ENCODE data around the gene DPH1. TPM values are rescaled to one million over a fixed set of nuclear protein-coding genes. Genes with fewer than 3 reads are reported as not detected.

Gene DPH1
- total RNA-seq, 2 donors from 2014 or later: 31.1 to 48.3 TPM

DNA sequence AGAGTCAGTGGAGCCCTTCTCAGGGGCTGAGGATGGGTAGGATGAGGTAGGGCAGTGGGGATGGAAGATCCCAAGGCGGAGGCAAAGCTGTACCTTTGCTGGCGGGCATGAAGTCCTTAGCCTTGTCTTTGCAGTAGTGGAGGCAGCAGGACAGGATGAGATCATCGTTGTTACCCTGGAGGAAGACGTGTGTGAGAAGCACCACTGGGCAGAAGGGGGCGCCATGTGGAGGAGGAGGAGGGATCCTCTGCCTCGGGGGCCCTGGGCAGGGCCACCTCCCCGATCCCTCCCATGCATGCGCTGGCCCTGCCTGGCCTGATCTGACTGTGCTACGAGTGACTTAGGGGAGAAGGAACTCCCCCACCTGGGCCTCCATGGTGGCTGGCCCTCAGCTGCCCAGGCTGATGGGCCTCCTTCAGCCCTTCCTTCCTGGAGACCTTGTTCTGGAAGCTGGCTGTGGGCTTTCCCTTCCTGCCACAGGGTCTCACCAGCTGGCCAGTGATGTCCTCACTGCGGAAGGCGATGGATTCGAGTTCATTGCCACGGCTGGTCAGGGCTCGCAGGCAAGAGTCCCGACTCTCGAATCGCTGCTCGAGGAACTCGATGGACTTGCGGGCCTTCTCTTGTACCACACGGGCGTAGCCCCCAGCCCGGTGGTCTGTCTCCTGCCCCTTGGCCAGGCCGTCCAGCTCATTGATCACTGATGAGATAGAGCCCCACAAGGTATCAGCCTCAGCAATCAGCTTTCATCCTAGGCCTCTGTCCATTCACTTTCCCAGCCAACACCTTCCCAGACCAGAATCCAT lies 35.2 kb downstream of the DPH1 start:
- Histone ChIP-seq H3K27me3 (ENCODE audit: control insufficient read depth, insufficient read depth, low read length, poor library complexity, severe bottlenecking) (peaks cover 13% of the 10 kb centered on the region), H3K9ac (ENCODE audit: extremely low read depth, low read length, poor library complexity, severe bottlenecking) (no peak overlapping the region), H3K36me3 (ENCODE audit: control insufficient read depth, insufficient read depth, low read length) (peaks cover 95% of the 10 kb centered on the region), H3K4me3 (ENCODE audit: low read length) (no peak overlapping the region), H3K4me1 (ENCODE audit: control insufficient read depth, insufficient read depth, low read length) (peaks cover 10% of the 10 kb centered on the region), H3K9me3 (ENCODE audit: control insufficient read depth, low read length) (no peaks in the 10 kb centered on the region), H3K27ac (ENCODE audit: low read depth, low read length) (no peak overlapping the region)
- TF ChIP-seq, protein P1, sequence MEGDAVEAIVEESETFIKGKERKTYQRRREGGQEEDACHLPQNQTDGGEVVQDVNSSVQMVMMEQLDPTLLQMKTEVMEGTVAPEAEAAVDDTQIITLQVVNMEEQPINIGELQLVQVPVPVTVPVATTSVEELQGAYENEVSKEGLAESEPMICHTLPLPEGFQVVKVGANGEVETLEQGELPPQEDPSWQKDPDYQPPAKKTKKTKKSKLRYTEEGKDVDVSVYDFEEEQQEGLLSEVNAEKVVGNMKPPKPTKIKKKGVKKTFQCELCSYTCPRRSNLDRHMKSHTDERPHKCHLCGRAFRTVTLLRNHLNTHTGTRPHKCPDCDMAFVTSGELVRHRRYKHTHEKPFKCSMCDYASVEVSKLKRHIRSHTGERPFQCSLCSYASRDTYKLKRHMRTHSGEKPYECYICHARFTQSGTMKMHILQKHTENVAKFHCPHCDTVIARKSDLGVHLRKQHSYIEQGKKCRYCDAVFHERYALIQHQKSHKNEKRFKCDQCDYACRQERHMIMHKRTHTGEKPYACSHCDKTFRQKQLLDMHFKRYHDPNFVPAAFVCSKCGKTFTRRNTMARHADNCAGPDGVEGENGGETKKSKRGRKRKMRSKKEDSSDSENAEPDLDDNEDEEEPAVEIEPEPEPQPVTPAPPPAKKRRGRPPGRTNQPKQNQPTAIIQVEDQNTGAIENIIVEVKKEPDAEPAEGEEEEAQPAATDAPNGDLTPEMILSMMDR (conservative IDR thresholded peaks at IDR 0.05): peak; percentile 82
- Mint-ChIP-seq H3K36me3 (ENCODE audit: low read depth) (peaks cover 67% of the 10 kb centered on the region), H3K9me3 (no peaks in the 10 kb centered on the region), H3K4me1 (peaks cover 26% of the 10 kb centered on the region), H3K27me3 (ENCODE audit: insufficient read depth) (peaks cover 17% of the 10 kb centered on the region), H3K4me3 (no peak overlapping the region), H3K27ac (peak overlapping the region; percentile 45)
- peak; percentile 97 for DNase-seq
- WGBS, 2 experiments (ENCODE audit: insufficient coverage in 1 of 2, insufficient read length in 1 of 2): 92 to 94% methylated on average over 15 to 24 of the region's 24 CpGs

DNA sequence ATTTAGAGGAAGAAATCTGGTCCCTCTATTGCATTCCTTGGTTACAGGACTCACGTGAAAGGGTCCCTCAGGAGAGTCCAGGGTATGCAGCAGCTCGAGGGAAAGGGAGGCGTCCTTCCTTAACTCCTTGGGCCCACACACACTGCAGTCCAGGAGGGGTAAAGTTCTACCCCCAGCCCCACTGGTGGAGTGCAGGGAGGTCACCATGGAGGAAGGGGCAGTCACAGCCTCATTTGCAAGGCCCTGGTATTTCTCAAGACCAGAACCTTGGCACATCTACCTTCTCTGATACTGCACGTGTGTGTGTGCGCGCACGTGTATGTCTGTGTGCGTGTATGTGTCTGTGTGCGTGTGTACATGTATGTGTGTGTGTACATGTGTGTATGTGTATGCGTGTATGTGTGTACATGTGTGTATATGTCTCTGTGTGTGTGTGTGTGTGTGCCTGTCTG lies 36.0 kb downstream of the DPH1 start:
- H3K4me1 ChIP-seq (ENCODE audit: control insufficient read depth, insufficient read depth, low read length): peaks cover 10% of the 10 kb centered on the region
- peaks cover 5% of the 10 kb centered on the region for H3K27me3 ChIP-seq (ENCODE audit: control insufficient read depth, insufficient read depth, low read length, poor library complexity, severe bottlenecking)
- Mint-ChIP-seq H3K9me3 (no peaks in the 10 kb centered on the region), H3K4me1 (peaks cover 26% of the 10 kb centered on the region), H3K27me3 (ENCODE audit: insufficient read depth) (peaks cover 9% of the 10 kb centered on the region), H3K27ac (no peak overlapping the region), H3K4me3 (no peak overlapping the region), H3K36me3 (ENCODE audit: low read depth) (peaks cover 65% of the 10 kb centered on the region)
- H3K9me3 ChIP-seq (ENCODE audit: control insufficient read depth, low read length): no peaks in the 10 kb centered on the region
- TF ChIP-seq, protein P1 (conservative IDR thresholded peaks at IDR 0.05): no peak
- H3K4me3 ChIP-seq (ENCODE audit: low read length): no peak overlapping the region
- no peak overlapping the region for H3K27ac ChIP-seq (ENCODE audit: low read depth, low read length)
- WGBS, 2 experiments (ENCODE audit: insufficient coverage in 1 of 2, insufficient read length in 1 of 2): 92% methylated on average over 10 of the region's 10 CpGs; no CpG with 5 or more reads in 1 of the 2 experiments
- DNase-seq: no peak
- no peak overlapping the region for H3K9ac ChIP-seq (ENCODE audit: extremely low read depth, low read length, poor library complexity, severe bottlenecking)
- peaks cover 92% of the 10 kb centered on the region for H3K36me3 ChIP-seq (ENCODE audit: control insufficient read depth, insufficient read depth, low read length)

GRCh38 chr17:2067048-2067561 lies 37.2 kb downstream of the DPH1 start:
- Mint-ChIP-seq H3K4me1 (peaks cover 24% of the 10 kb centered on the region), H3K36me3 (ENCODE audit: low read depth) (peaks cover 58% of the 10 kb centered on the region), H3K27me3 (ENCODE audit: insufficient read depth) (no peaks in the 10 kb centered on the region), H3K9me3 (no peaks in the 10 kb centered on the region), H3K4me3 (no peak overlapping the region), H3K27ac (no peak overlapping the region)
- DNase-seq: no peak
- no peak overlapping the region for H3K9ac ChIP-seq (ENCODE audit: extremely low read depth, low read length, poor library complexity, severe bottlenecking)
- peaks cover 10% of the 10 kb centered on the region for H3K4me1 ChIP-seq (ENCODE audit: control insufficient read depth, insufficient read depth, low read length)
- no peaks in the 10 kb centered on the region for H3K9me3 ChIP-seq (ENCODE audit: control insufficient read depth, low read length)
- no peaks in the 10 kb centered on the region for H3K27me3 ChIP-seq (ENCODE audit: control insufficient read depth, insufficient read depth, low read length, poor library complexity, severe bottlenecking)
- 96% methylated on average over 8 to 14 of the region's 14 CpGs for WGBS, 2 experiments (ENCODE audit: insufficient coverage in 1 of 2, insufficient read length in 1 of 2)
- no peak overlapping the region for H3K27ac ChIP-seq (ENCODE audit: low read depth, low read length)
- H3K4me3 ChIP-seq (ENCODE audit: low read length): no peak overlapping the region
- H3K36me3 ChIP-seq (ENCODE audit: control insufficient read depth, insufficient read depth, low read length): peaks cover 91% of the 10 kb centered on the region
- TF ChIP-seq, protein P1 (conservative IDR thresholded peaks at IDR 0.05): no peak

All from endodermal cell (in vitro differentiated cells).